ENCODE measurements around the gene RABL2B.

RABL2B gene

DNA sequence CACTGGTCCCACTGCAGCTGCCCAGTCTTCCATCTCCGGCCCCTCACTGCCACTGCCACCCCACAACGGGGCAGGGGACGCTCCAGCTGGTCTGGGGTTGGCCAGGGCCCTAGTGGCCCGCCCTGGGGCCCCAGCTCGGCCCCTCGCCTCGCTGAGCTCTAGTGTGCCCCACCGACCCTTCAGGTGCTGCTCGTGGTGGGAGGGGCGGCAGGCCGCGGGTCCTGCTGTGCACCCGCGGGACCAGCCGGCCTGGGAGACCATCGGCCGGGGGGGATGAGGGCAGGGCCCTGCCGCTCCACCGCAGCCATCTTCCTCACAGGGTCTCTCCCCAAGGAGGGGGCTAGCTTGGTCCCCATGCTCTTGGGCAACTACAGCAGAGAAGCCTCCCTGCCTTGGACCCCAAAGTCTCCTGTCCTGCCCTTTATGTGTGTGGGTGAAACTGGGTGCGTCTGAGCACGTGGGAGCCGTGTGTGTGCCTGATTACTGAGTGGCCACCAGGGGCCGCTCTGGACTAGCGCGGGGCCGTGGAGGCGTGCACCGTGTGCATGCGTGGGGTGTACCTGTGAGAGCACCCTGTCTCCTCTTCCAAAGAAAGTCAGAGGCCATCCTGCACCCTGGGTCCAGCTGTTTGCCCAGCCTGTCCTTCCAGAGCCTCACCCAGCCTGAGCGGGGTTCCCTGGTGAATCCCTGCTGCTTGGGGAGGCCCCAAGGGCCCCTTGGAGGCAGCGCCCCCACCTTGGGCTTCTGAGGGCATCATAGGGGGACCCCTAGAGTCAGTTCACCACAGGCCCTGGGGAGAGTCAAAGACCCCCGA lies 51.4 kb downstream of the RABL2B start:
- no peaks in the 10 kb centered on the region for H3K27me3 ChIP-seq (ENCODE audit: insufficient read depth, poor library complexity, severe bottlenecking)
- TF ChIP-seq, protein P1, sequence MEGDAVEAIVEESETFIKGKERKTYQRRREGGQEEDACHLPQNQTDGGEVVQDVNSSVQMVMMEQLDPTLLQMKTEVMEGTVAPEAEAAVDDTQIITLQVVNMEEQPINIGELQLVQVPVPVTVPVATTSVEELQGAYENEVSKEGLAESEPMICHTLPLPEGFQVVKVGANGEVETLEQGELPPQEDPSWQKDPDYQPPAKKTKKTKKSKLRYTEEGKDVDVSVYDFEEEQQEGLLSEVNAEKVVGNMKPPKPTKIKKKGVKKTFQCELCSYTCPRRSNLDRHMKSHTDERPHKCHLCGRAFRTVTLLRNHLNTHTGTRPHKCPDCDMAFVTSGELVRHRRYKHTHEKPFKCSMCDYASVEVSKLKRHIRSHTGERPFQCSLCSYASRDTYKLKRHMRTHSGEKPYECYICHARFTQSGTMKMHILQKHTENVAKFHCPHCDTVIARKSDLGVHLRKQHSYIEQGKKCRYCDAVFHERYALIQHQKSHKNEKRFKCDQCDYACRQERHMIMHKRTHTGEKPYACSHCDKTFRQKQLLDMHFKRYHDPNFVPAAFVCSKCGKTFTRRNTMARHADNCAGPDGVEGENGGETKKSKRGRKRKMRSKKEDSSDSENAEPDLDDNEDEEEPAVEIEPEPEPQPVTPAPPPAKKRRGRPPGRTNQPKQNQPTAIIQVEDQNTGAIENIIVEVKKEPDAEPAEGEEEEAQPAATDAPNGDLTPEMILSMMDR (IDR thresholded peaks at IDR 0.05; ENCODE audit: poor library complexity, severe bottlenecking) = peak; percentile 85
- no peaks in the 10 kb centered on the region for H3K4me1 ChIP-seq (ENCODE audit: insufficient read depth, poor library complexity, severe bottlenecking)
- no peaks in the 10 kb centered on the region for H3K36me3 ChIP-seq (ENCODE audit: low read depth)
- DNase-seq (ENCODE audit: low spot score) = peak; percentile 25
- no peak overlapping the region for H3K27ac ChIP-seq (ENCODE audit: poor library complexity, severe bottlenecking)
- ATAC-seq (ENCODE audit: low read depth) = peak; percentile 76
- H3K9me3 ChIP-seq (ENCODE audit: severe bottlenecking) = no peaks in the 10 kb centered on the region
- H3K4me3 ChIP-seq (ENCODE audit: severe bottlenecking) = no peak overlapping the region

DNA sequence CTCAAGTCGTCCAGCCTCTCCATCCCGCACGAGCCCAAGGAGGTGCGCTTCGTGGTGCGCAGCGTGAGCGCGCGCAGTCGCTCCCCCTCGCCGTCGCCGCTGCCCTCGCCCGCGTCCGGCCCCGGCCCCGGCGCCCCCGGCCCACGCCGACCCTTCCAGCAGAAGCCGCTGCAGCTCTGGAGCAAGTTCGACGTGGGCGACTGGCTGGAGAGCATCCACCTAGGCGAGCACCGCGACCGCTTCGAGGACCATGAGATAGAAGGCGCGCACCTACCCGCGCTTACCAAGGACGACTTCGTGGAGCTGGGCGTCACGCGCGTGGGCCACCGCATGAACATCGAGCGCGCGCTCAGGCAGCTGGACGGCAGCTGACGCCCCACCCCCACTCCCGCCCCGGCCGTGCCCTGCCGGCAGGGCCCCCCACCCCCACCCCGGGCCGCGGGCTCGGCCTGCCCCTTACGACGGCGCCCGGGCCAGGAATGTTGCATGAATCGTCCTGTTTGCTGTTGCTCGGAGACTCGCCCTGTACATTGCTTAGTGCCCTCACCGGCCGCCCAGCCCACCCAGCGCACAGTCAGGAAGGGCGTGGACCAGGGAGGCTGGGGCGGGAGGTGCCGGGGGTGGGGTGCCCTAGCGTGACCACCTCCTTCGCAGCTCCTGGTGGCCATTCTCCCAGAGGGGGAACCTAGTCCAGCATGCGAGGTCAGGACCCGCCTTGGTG lies 52.3 kb downstream of the RABL2B start:
- H3K27me3 ChIP-seq (ENCODE audit: insufficient read depth, poor library complexity, severe bottlenecking) = no peaks in the 10 kb centered on the region
- H3K4me1 ChIP-seq (ENCODE audit: insufficient read depth, poor library complexity, severe bottlenecking) = no peaks in the 10 kb centered on the region
- peak; percentile 49 for DNase-seq (ENCODE audit: low spot score)
- H3K36me3 ChIP-seq (ENCODE audit: low read depth) = no peaks in the 10 kb centered on the region
- no peaks in the 10 kb centered on the region for H3K9me3 ChIP-seq (ENCODE audit: severe bottlenecking)
- TF ChIP-seq, protein P1 (IDR thresholded peaks at IDR 0.05; ENCODE audit: poor library complexity, severe bottlenecking) = no peak
- H3K4me3 ChIP-seq (ENCODE audit: severe bottlenecking) = no peak overlapping the region
- H3K27ac ChIP-seq (ENCODE audit: poor library complexity, severe bottlenecking) = no peak overlapping the region
- ATAC-seq (ENCODE audit: low read depth) = no peak

DNA sequence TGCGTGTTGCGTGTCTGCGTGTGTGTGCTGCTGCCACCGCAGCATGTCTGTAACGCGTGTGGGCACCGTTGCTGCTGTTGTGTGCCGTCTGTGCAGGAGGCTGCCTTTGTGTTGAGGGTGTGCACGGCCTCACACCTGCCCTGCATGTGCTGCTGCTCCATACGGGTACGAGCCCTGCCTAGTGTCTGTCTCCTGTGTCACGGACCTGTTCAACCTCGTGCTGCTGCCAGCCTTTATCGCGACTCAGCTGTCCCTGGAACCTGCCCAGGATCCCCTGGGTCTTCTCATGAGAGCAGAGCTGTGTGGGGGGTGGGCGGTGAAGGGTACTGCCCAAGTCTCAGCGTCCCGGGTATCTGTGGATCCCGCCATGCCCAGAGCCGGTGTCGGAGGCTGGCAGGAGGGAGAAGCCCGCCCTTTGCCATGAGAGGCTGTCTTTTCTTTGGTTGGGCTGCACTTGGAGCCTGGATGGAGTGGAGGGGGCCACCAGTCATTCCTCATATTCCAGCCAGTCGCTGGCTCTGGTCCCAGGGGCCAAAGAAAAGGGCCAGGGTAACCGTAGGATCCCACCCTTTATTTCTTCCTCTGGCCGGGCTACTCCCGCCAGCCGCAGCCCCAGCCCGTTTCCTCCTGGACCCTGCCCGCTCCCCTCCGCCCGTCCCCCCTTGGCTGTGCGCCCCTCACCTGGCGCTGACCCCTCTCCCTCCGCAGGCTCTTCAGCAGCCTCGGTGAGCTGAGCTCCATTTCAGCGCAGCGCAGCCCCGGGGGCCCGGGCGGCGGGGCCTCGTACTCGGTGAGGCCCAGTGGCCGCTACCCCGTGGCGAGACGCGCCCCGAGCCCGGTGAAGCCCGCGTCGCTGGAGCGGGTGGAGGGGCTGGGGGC lies 53.2 kb downstream of the RABL2B start:
- TF ChIP-seq, protein P1 (IDR thresholded peaks at IDR 0.05; ENCODE audit: poor library complexity, severe bottlenecking) = no peak
- no peak overlapping the region for H3K4me3 ChIP-seq (ENCODE audit: severe bottlenecking)
- no peak overlapping the region for H3K27ac ChIP-seq (ENCODE audit: poor library complexity, severe bottlenecking)
- ATAC-seq (ENCODE audit: low read depth) = no peak; the same call in 2 of the 3 replicates
- no peaks in the 10 kb centered on the region for H3K4me1 ChIP-seq (ENCODE audit: insufficient read depth, poor library complexity, severe bottlenecking)
- peak; percentile 55 for DNase-seq (ENCODE audit: low spot score)
- H3K9me3 ChIP-seq (ENCODE audit: severe bottlenecking) = no peaks in the 10 kb centered on the region
- H3K36me3 ChIP-seq (ENCODE audit: low read depth) = no peaks in the 10 kb centered on the region
- H3K27me3 ChIP-seq (ENCODE audit: insufficient read depth, poor library complexity, severe bottlenecking) = no peaks in the 10 kb centered on the region

DNA sequence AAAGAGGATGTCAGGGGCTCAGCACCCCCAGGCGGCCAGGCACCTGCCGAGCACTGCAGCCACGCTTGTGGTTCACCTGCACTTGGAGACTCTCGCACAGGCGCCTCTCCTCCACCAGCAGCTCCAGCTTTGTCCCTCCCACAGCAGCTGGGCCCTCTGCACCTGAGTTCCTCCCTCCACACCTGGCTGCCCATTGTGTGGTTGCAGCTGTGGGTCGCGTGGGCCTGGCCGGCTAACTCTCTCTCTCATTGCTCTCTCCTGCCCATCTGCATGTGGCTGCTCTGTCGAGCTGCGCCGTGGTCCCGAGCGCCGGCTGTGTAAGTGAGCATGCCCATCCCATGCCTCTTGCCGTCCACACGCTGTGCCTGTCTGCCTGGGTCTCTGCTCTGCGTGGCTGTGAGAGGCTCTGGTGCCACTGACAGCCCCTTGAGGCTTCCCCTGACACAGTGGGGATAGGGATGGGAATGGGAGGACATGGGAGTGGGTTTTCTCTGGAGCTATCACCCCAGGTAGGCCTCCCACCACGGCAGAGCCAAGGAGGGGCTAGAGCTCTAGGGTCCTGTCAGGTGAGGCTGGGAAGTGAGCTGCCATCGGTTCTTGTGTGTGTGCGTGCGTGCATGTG lies 53.9 kb downstream of the RABL2B start:
- Histone ChIP-seq H3K27ac (ENCODE audit: poor library complexity, severe bottlenecking) (no peak overlapping the region), H3K36me3 (ENCODE audit: low read depth) (no peaks in the 10 kb centered on the region), H3K9me3 (ENCODE audit: severe bottlenecking) (no peaks in the 10 kb centered on the region), H3K27me3 (ENCODE audit: insufficient read depth, poor library complexity, severe bottlenecking) (no peaks in the 10 kb centered on the region), H3K4me3 (ENCODE audit: severe bottlenecking) (no peak overlapping the region), H3K4me1 (ENCODE audit: insufficient read depth, poor library complexity, severe bottlenecking) (no peaks in the 10 kb centered on the region)
- ATAC-seq (ENCODE audit: low read depth) = 0 out of 3 replicates have a peak, but pooled peaks have one; percentile 17
- peak; percentile 35 for DNase-seq (ENCODE audit: low spot score)
- TF ChIP-seq, protein P1 (IDR thresholded peaks at IDR 0.05; ENCODE audit: poor library complexity, severe bottlenecking) = no peak

Data from RWPE2 (cell line).